OCI-LY1 (cell line): Measurements from ENCODE around the gene BLMH.

Experiments used
- CTCF ChIP-seq: fragments of 200-600 bp; sonication (generic), shearing (Covaris generic); IDR thresholded peaks from 2 replicates; pipeline ENCODE4 v1.5.1; 2017; ENCODE audit warnings: mild to moderate bottlenecking, antibody characterized with exemption, low read length, moderate library complexity, mixed read lengths
- EZH2 ChIP-seq: fragments of 200-600 bp; sonication (generic), shearing (Covaris generic); IDR thresholded peaks from 2 replicates; pipeline ENCODE4 v1.8.0; 2017; ENCODE audit warnings: borderline replicate concordance, mixed run types, mild to moderate bottlenecking, antibody characterized with exemption, low read length, moderate library complexity, mixed read lengths

DNA sequence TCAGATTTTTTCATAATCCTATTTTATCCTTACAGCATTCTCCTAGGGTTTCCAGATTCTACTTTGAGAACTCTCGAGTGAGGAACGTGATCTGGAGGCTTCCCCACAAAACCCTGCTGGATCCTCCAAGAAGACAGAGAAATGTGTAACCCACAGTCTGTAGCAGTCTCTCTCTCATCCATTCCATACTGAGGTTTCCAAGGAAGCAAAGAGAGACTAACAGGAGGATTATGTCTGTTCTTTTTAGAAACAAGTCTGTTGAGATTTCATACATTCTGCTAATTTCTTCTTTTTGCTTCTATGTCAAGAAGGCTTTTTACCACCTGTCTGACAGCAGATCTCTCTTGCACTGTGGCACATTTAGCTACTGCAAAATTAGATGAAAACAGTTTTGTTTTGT lies 23.4 kb upstream of the BLMH start:
- TF ChIP-seq CTCF (no peak), EZH2 (no peak)
